ENCODE measurements around the gene RAPGEF1.

DNA sequence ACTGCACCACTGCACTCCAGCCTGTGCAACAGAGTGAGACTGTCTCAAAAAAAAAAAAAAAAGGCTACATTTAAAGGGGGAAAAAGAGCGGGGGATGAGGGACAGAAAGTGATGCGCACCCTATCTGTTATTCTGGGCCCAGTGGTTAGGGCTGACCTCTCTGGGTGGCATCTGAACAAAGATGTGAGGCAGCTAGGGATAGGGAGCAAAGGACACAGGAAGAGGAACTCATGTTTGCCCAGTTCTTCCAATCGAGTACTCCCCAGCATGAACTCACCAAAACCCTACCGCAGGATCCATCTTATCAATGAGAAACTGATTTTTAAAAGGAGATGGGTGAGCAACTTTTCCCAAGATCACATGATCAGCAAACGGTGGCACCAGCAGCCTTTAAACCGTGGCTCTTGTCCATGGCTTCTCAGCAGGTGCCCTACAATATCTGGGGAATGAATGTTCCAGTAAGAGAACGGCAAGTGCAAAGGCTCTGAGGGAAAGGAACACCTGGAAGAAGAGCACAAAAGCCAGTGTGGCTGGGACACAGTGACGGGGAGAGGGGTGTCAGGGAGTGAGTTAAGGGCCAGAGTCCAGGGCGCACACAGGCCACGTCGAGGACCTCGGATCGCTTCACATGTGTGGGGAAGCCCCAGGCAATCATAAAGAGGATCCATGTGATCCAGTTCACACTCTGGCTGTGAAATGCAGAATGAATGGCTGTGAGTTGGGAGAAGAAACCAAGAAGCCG lies 22.0 kb downstream of the RAPGEF1 start:
- no peak for TF ChIP-seq NBN (IDR thresholded peaks at IDR 0.05; ENCODE audit: low read depth)
- TF ChIP-seq CEBPB (tag; IDR thresholded peaks at IDR 0.05): no peak
- TF ChIP-seq NFRKB (IDR thresholded peaks at IDR 0.05; ENCODE audit: low read depth): no peak
